Measurements from ENCODE around the gene SNRNP25. TPM values are rescaled to one million over a fixed set of nuclear protein-coding genes. Genes with fewer than 3 reads are reported as not detected.
A peak's percentile ranks its signal among the peaks of the same experiment; 100 is the strongest.
"Not testable (repeated sequence)": the region's sequence is repeated elsewhere in the genome, so short reads cannot be mapped to it uniquely, and the experiment has no call there.

Gene SNRNP25
- total RNA-seq, 1 donor, result 15.8 TPM

DNA sequence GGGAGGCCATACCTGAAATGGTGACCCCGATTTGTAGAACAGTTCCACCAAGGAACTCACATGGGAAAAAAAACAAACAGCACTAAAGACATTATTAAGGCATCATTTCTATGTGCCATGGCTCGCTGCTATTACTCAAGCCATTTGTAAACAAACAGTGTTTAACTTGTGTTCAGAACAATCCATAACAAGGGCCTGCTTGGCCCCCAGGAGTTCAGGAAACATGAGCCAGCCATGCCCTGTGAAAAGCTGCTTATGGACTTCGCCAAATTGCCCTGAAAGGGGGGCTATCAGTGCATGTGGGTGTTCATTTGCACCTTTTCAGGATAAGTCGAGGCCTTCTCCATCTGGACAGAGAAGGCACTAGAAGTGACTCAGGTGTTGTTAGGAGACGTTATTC is 8.2 kb upstream of the SNRNP25 start:
- TF ChIP-seq, protein P1, sequence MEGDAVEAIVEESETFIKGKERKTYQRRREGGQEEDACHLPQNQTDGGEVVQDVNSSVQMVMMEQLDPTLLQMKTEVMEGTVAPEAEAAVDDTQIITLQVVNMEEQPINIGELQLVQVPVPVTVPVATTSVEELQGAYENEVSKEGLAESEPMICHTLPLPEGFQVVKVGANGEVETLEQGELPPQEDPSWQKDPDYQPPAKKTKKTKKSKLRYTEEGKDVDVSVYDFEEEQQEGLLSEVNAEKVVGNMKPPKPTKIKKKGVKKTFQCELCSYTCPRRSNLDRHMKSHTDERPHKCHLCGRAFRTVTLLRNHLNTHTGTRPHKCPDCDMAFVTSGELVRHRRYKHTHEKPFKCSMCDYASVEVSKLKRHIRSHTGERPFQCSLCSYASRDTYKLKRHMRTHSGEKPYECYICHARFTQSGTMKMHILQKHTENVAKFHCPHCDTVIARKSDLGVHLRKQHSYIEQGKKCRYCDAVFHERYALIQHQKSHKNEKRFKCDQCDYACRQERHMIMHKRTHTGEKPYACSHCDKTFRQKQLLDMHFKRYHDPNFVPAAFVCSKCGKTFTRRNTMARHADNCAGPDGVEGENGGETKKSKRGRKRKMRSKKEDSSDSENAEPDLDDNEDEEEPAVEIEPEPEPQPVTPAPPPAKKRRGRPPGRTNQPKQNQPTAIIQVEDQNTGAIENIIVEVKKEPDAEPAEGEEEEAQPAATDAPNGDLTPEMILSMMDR (IDR thresholded peaks at IDR 0.05; ENCODE audit: insufficient read depth, low read length), result no peak
- H3K4me3 ChIP-seq (ENCODE audit: low read depth, low read length), result no peak overlapping the region
- no peak for DNase-seq (ENCODE audit: low read depth)

DNA sequence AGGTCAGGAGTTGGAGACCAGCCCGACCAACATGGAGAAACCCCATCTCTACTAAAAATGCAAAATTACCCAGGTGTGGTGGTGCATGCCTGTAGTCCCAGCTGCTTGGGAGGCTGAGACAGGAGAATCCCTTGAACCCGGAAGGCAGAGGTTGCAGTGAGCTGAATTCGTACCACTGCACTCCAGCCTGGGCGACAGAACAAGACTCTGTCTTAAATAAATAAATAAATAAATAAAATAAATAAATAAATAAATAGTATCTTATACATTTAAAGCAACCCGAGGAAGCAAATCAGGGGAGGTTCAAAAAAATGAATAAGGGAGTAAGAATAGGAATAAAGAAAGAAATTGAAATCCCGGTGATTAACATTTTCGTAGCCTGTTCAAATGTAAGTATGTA is 7.1 kb upstream of the SNRNP25 start:
- not testable (repeated sequence) for H3K4me3 ChIP-seq (ENCODE audit: low read depth, low read length); DNase-seq (ENCODE audit: low read depth)

DNA sequence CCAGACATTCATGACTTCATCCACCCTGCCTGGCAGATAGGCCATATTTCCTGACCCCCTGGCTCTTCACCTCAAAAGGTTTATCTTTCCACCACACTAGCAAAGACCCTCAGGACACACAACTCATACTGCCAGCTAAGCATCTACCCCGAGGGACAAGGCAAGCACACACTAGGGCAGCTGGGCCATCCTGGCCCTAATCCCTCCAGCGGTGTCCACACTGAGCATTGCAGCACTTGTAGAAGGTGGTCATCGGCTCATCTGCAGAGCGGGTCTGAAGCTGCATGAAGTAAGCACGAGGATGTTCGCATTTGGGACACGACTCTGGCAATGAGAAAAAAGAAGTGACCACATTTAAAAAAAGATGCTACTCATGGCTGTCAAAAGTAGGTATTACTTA is 6.4 kb upstream of the SNRNP25 start:
- TF ChIP-seq, protein P1 (IDR thresholded peaks at IDR 0.05; ENCODE audit: insufficient read depth, low read length), result no peak
- no peak overlapping the region for H3K4me3 ChIP-seq (ENCODE audit: low read depth, low read length)
- no peak for DNase-seq (ENCODE audit: low read depth)

DNA sequence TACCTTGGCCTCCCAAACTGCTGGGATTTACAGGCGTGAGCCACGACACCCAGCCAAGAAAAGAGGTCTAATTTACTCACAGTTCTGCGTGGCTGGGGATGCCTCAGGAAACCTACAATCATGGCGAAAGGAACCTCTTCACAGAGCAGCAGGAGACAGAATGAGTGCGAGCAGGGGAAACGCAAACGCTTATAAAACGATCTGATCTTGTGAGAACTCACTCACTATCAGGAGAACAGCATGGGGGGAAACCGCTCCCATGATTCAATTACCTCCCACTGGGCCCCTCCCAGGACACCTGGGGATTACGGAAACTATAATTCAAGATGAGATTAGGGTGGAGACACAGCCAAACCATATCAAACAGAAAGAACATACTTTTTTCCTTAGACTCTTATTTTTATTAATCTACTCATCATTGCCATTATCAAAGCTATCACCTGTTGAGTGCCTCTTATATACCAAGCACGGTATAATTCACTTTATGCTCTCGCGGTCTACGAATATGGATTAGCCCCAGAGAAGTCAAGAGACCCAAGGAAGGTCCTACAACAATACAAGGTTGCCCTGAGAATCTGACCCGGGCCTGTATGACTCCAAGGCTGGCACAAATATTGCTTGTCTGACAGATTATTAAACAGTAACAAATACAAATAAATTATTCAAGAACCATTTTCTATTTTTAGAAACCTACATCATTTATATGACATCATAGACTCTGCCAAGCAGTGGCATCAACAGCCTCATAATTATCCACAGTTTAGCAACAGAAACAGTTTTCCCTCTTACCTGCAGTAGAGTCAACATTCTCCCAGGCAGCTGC is 2.6 kb upstream of the SNRNP25 start:
- DNase-seq (ENCODE audit: low read depth), result no peak
- TF ChIP-seq, protein P1 (IDR thresholded peaks at IDR 0.05; ENCODE audit: insufficient read depth, low read length), result no peak
- H3K4me3 ChIP-seq (ENCODE audit: low read depth, low read length), result no peak overlapping the region

DNA sequence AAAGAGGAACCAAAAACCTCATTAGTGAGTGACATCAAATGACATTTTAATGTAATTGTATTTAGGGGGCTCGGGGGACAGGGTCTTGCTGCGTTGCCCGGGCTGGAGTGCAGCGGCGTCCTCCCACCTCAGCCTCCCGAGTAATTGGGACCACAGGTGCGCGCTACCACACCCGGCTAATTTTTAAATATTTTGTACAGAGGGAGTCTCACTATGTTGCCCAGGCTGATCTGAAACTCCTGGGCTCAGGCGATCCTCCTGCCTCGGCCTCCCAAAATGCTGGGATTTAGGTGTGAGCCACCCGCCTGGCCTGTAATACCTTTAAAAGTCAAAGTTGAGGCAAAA is 581 bp downstream of the SNRNP25 start:
- no peak for DNase-seq (ENCODE audit: low read depth)
- peak overlapping the region; percentile 87 for H3K4me3 ChIP-seq (ENCODE audit: low read depth, low read length)
- TF ChIP-seq, protein P1 (IDR thresholded peaks at IDR 0.05; ENCODE audit: insufficient read depth, low read length), result no peak

DNA sequence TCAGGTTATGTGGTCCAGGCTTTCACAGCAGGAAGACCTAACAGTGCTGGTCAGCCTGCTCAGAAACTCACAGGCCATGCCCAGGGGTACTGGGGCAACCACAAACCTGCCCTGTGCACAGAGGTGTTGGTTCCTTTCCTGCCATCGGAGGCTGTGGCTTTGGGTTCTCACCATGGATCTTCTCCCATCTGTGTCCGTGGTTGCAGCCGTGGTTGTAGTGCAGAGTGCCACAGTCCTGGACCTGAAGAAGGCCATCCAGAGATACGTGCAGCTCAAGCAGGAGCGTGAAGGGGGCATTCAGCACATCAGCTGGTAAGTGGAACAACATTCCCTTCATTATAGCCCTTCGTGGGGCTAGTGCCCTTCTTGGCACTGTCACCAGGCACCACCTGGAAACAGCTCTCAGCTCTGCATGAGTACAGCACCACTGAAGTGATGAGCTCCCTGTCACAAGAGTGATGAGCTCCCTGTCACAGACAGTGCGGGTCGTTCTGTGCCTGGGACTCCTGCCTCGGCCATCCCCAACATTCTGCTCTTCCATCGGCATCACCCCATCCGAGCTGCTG is 2.0 kb downstream of the SNRNP25 start:
- H3K4me3 ChIP-seq (ENCODE audit: low read depth, low read length), result no peak overlapping the region
- TF ChIP-seq, protein P1 (IDR thresholded peaks at IDR 0.05; ENCODE audit: insufficient read depth, low read length), result no peak
- DNase-seq (ENCODE audit: low read depth), result no peak

DNA sequence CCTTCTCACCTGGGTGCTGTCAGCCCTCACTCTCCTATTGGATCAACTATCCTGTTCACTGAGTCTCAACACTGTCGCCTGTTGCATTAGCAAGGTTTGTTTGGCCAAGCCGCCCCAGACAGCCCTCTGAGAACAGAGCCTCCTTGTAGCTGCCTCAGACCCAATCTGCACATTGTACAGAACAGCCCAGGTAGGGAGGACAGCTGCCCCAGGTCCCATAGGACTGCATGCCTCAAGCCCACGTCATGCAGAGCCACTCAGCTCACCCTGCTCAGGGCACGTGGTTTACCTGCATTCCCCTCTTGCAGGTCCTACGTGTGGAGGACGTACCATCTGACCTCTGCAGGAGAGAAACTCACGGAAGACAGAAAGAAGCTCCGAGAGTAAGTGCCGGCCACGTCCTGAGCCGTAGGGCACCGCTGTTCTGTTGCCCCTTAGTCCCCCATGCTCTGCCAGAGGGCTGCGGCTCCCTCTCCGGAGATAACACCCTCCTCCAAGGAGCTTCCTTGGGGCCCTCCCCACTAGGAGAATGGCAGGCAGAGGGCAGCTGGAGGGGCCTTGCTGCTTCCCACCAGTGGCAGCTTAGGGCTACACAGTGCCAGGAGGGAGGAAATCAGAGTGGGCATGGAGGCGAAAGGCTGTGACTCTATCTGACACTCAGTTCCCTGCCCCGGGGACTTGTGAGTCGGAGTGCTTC is 2.8 kb downstream of the SNRNP25 start:
- TF ChIP-seq, protein P1 (IDR thresholded peaks at IDR 0.05; ENCODE audit: insufficient read depth, low read length), result no peak
- no peak for DNase-seq (ENCODE audit: low read depth)
- no peak overlapping the region for H3K4me3 ChIP-seq (ENCODE audit: low read depth, low read length)
